Activated CD4-positive, CD25-positive, alpha-beta regulatory T cell treated with anti-CD3 and anti-CD28 coated beads, Interleukin-2, amount 50 U/mL, for 16 hours (primary cell): ENCODE measurements around the gene TMEM207.
"Not testable (repeated sequence)": the region's sequence is repeated elsewhere in the genome, so short reads cannot be mapped to it uniquely, and the experiment has no call there.

Source experiments
- DNase-seq: peaks from one replicate; pipeline ENCODE4 v3.0.0-alpha.2; 2020; ENCODE audit warnings: low read depth, low spot score

The TMEM207 gene

DNA sequence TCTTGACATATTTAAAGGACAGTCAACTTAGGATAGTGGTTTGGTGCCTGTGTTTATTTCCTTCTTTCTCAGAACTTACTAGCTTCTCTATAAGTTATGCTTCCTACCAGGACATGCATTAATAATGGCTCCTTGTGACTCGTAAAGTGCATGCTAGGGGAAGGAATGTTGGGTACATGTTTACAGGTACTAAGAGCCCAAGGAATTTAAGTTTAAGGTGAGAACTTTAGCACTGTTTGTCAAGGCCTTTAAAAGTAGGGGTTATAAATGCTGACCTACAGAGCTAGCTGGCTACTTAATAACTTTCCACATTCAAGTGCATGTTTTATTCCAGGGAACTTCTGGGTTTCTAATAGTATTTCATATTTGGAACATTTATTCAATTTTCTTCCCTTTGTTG lies at the start of gene TMEM207:
Gene TMEM207, minus strand, starts transcription at position 101 of the 400 bp plus-strand sequence. Its CDS starts 92 bp downstream, at position 9.
- no peak for DNase-seq

DNA sequence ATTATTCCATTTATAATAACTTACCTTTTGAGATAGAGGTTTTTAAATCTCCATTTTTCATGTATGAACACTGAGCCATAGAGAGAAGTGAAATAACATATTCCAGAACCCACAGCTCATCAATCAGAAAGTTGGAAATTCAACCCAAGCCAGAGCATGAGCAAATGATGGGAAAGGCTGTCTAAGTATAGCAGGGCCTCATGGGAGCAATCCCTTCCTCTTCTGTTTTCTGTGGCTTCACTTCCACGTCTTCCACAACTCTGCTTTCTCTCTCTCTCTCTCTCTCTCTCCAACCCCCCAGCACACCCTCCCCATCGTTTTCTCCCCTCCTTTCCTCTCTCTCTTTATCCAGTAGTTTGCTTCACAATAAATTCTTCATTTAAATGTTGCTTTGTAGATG lies 49.4 kb upstream of the TMEM207 start:
- DNase-seq = no peak

DNA sequence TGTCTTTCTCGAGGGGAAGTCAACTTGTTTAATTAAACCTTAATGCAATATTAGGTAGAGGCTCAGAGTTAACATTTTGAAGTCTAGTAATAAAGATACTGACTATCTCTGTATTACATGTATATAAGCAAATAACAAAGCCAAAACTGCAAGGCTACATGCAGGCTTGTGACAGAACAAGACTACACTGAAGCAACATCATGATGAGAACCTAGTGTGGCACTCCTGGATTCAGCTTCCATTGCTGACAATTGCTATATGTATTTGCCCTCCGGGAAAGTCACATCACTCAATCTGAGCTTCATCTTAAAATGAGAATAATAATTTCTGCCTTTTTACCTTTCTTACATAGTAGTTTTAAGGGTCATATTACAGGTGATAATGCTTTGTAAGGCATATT lies 48.6 kb upstream of the TMEM207 start:
- no peak for DNase-seq

DNA sequence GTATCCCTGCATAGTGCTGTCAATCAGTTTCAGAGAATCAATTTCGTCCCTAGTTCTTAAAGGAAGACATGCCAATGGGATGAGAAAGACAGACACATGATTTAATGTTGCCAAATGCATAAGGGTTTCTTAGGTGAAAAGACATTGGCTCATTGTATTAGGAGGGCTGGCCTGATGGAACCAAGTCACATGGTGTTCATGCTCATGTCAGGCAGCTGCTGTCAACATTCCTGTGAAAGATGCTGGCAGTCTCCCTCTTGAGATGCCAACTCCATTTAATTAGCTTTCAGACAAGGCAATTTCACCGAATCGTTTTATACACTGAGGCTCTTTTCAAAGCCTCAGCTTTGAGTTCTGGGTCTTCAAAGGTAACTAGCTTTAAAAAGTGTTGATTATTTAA lies 48.1 kb upstream of the TMEM207 start:
- DNase-seq = no peak

DNA sequence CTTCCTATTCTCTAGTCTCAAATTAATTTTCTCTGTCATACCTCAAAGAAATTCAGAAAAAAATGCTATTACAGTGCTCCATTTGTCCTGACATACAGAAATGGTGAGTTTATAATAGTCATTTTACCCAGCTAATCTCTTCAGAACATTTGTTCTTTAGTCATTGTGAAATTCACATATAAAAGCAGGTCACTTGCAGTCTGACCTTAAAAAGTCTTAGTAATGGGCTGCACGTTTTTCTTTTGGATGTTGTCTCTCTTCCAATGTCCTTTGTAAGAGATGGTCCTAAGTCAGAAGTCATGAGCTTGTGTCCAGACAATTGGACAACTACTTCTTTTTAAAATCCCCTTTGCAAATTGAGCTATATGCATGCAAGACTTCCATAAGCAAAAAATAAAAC lies 47.2 kb upstream of the TMEM207 start:
- DNase-seq = no peak

- DNase-seq = no peak
Observed at GRCh38 chr3:190495796-190496195, 46.1 kb upstream of the TMEM207 start.

- DNase-seq = no peak
Observed at GRCh38 chr3:190495354-190495753, 45.7 kb upstream of the TMEM207 start.

- DNase-seq = no peak
Observed at GRCh38 chr3:190494907-190495306, 45.2 kb upstream of the TMEM207 start.

DNA sequence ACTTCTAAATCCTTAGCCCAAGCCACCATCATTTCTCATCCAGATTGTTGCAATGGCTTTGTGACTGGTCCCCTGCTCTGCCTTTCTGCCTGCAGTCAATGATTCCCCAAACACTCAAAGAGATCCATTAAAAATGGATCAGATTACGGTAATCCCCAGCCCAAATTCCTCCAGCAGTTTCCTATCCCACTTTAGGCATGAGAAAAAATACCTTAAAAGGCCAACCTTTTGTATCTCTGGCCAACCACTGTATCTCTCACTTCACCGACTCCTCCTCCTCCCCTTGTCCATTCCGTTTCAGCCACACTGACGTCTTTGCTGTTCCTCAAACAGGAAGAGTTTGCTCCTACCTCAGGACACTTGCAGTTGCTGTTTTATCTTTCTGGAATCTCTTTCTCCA lies 43.3 kb upstream of the TMEM207 start:
- DNase-seq = no peak

- no peak for DNase-seq
Observed at GRCh38 chr3:190492129-190492528, 42.4 kb upstream of the TMEM207 start.

GRCh38 chr3:190491533-190492054 lies 41.9 kb upstream of the TMEM207 start:
- DNase-seq = no peak

DNA sequence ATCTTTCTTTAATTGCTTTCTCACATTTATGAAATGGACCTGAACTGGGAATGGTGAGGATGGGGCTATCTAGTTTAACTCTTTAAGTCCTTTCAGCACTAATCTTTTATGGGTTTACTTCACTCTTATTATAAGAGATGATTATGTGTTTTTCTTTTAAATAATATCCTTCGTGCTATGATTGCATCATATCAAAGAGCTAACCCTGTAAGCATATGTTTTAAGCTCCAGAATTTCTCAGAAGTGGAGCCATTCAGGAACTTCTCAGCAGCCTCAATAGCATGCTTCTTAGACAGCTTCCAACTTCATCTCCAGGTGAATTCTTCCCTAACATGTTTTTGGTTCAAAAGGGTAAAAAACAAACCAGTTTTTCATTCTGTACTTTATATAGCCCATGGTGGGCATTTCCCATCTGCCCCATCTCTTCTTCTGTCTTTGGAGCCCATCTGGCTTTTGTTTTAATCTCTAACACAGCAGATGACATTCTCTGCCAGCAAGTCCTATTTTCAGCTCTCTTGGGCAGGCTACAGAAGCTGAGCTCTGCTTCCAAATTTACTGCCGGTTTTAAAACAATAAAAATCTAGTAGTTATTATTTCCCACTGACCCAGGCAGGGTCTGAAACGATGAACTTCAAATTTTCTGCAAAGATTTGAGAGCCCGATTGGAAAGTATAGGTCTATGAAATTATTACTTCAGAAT lies 37.4 kb upstream of the TMEM207 start:
- no peak for DNase-seq

DNA sequence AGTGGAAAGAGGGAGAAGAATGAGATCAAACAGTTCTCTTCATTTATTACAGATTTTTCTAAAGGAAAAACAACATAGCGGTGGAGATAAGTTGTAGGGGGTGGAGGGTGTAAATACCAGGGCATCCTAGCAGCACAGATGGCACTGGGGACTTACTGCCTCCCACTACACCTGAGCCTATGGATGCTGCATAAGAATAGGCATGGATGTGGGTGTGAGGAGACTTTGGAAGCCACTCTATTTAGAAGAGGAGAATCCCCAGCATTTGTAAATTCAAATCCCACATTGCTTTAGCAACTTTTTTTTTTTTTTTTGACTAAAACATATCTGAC lies 36.8 kb upstream of the TMEM207 start:
- no peak for DNase-seq

DNA sequence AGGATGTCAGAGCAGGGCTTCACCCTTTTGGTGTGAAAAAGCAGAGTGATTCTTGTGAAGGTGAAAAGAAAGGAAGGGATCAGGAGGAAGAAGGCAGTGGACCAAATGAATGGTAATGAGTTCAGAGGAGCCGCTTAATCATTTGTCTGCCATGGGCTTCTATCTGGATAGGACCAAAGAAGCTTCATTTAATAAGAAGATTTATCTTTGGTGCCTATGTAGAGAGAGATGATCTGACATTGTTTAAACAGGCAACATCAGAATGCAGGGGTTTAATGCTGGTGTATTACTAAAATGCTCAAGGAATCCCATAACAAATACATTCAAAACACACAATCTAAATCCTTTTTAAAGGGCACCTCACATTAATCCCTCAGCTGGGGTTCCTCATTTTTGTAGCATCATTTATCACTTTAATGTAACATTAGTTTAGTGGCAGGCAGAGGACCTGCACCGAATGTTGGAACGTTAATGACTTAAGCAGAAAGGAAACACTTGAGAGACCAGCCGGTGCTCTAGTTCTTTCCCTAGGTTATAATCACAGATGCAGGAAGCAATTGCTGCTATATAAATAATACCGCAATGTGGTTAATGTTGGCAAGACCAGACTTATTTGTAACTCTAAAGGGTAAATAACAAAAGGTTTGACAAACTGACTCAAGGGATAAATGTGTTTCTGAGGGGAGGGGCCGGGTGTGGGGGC lies 36.3 kb upstream of the TMEM207 start:
- no peak for DNase-seq

- DNase-seq = no peak
Observed at GRCh38 chr3:190481779-190482178, 32.1 kb upstream of the TMEM207 start.

- DNase-seq = not testable (repeated sequence)
Observed at GRCh38 chr3:190473261-190473660, 23.6 kb upstream of the TMEM207 start.

- DNase-seq = no peak
Observed at GRCh38 chr3:190467922-190468321, 18.2 kb upstream of the TMEM207 start.

DNA sequence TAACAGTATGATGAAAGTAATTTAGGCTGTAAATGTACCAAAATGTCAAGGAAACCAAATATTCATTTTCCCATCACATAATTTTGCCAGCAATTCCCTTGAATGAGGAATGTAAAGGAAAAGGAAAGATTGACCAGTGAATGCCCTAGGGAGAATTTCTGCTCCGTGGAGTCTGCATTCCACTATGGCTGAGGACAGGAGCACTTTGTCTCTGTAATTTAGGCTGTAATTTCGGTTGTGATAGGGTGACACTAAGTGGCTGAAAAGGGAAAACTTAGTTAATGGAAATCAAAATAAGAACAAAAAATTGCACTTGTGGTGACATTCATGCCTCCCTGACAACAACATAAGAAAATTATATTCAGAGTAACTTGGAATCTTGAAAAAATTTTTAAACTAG lies 8.3 kb upstream of the TMEM207 start:
- no peak for DNase-seq

- DNase-seq = no peak
Observed at GRCh38 chr3:190456770-190457169, 7.1 kb upstream of the TMEM207 start.

DNA sequence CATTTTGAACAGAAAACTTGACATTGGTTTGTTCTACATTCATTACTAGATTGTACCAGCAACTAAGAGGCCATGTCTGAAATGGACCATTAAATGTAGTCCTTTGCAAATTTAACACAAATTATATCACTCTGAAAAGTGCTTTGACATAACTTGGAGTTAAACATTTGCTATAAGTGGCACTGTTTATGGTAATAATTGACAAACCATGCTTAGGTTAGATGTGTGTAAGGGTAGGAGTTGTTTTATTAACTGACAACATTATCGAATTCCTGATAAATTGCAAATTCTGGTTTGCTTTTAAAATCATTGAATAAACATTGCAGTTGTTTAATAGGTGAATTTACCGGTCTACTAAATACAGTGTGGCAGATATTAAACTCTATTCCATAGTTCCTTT lies 6.1 kb upstream of the TMEM207 start:
- DNase-seq = no peak

- no peak for DNase-seq
Observed at GRCh38 chr3:190448256-190448655, 1.4 kb downstream of the TMEM207 start.

DNA sequence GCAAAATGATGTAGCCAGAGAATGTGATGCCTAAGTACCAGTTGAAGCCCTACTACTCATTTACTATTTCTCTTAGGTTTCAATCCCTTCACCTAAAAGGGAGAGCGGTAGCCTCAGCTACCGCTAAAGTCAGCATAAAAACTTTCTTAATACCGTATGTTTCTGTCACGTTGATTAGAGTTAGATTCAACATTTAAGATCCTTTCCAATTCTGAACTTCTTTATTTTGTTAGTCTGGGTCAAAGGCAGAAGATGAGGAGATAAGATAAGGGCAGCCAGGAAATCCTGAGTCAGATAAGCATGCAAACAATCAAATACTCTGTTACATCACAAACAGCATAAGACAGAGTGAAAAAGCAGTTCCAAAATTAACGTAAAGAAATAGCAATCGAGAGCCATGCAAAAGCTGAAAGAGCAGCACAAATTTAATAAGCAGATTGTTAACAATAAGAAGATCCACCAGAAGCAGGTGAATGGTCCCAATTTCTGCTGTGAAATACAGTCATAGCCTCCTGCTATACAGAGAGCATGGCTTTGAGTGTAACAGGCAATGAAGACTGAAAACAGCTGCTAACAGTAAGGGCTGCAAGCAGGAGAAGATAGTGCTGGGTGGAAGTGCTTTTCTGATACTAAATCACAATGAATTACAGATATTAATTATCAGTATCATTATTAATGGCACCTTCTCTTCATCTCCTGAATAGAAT lies 3.0 kb downstream of the TMEM207 start:
- DNase-seq = no peak
